Measurements from ENCODE around the gene OSBPL5. TPM values are rescaled to one million over a fixed set of nuclear protein-coding genes. Genes with fewer than 3 reads are reported as not detected.

OSBPL5 gene
- polyA plus RNA-seq, 3 donors, result 3.1 to 30.3 (median 6.8) TPM

GRCh38 chr11:3171931-3172560 is 6.9 kb upstream of the OSBPL5 start:
- no peak for DNase-seq
- Mint-ChIP-seq H3K4me3 (no peak overlapping the region), H3K9me3 (peaks cover 7 to 16% (median 14%) of the 10 kb centered on the region in 7 donors), H3K27ac (no peak overlapping the region), H3K27me3 (ENCODE audit: low read depth in 3 of 3) (peaks cover 15 to 23% (median 18%) of the 10 kb centered on the region in 3 donors), H3K36me3 (no peaks in the 10 kb centered on the region), H3K4me1 (peaks cover 22% of the 10 kb centered on the region)
- WGBS (ENCODE audit: insufficient coverage), result 91% methylated on average over 10 of the region's 12 CpGs
- intact Hi-C loops (cut with micrococcal nuclease), result no loop called here
- Histone ChIP-seq H3K4me3 (replicated peaks in 1 of 3; ENCODE audit: low read depth in 2 of 3, low read length in 3 of 3) (no peak overlapping the region), H3K79me2 (ENCODE audit: insufficient read depth, low read length) (no peaks in the 10 kb centered on the region), H2AFZ (ENCODE audit: insufficient read depth, low read depth, low read length, poor library complexity, severe bottlenecking) (no peak overlapping the region), H4K20me1 (ENCODE audit: insufficient read depth, low read length) (no peaks in the 10 kb centered on the region), H3K4me1 (ENCODE audit: control insufficient read depth in 1 of 2, insufficient read depth in 2 of 2, low read length in 2 of 2) (peaks cover 15 to 17% of the 10 kb centered on the region in 2 donors), H3K27ac (ENCODE audit: low read depth in 1 of 2, low read length in 2 of 2) (no peak overlapping the region), H3K27me3 (ENCODE audit: control insufficient read depth in 2 of 2, insufficient read depth in 2 of 2, low read length in 2 of 2) (peaks cover 0 to 29% of the 10 kb centered on the region in 2 donors), H3K9ac (ENCODE audit: insufficient read depth, low read length, poor library complexity, severe bottlenecking) (no peak overlapping the region), H3K4me2 (replicated peaks; ENCODE audit: extremely low read depth, low read length, poor library complexity, severe bottlenecking) (no peak overlapping the region), H3K36me3 (replicated peaks in 1 of 2; ENCODE audit: control insufficient read depth in 1 of 2, insufficient read depth in 2 of 2, low read length in 2 of 2) (no peaks in the 10 kb centered on the region), H3K9me3 (replicated peaks in 1 of 2; ENCODE audit: control insufficient read depth in 1 of 2, insufficient read depth in 1 of 2, low read length in 2 of 2) (peaks cover 10 to 13% of the 10 kb centered on the region in 2 donors)
- TF ChIP-seq CTCF (IDR thresholded peaks at IDR 0.05), result no peak

GRCh38 chr11:3170756-3171650 is 5.9 kb upstream of the OSBPL5 start:
- no peak overlapping the region for H3K4me3 Mint-ChIP-seq

More at GRCh38 chr11:3170756-3171650, 5.9 kb upstream of the OSBPL5 start:
- Histone ChIP-seq H4K20me1 (ENCODE audit: insufficient read depth, low read length) (no peaks in the 10 kb centered on the region), H3K4me3 (replicated peaks in 1 of 3; ENCODE audit: low read depth in 2 of 3, low read length in 3 of 3) (no peak overlapping the region), H3K4me2 (replicated peaks; ENCODE audit: extremely low read depth, low read length, poor library complexity, severe bottlenecking) (no peak overlapping the region), H3K79me2 (ENCODE audit: insufficient read depth, low read length) (no peaks in the 10 kb centered on the region), H3K4me1 (ENCODE audit: control insufficient read depth in 1 of 2, insufficient read depth in 2 of 2, low read length in 2 of 2) (peaks cover 15 to 19% of the 10 kb centered on the region in 2 donors), H3K27me3 (ENCODE audit: control insufficient read depth in 2 of 2, insufficient read depth in 2 of 2, low read length in 2 of 2) (peaks cover 0 to 29% of the 10 kb centered on the region in 2 donors), H2AFZ (ENCODE audit: insufficient read depth, low read depth, low read length, poor library complexity, severe bottlenecking) (no peak overlapping the region), H3K36me3 (replicated peaks in 1 of 2; ENCODE audit: control insufficient read depth in 1 of 2, insufficient read depth in 2 of 2, low read length in 2 of 2) (no peaks in the 10 kb centered on the region), H3K27ac (ENCODE audit: low read depth in 1 of 2, low read length in 2 of 2) (no peak overlapping the region), H3K9ac (ENCODE audit: insufficient read depth, low read length, poor library complexity, severe bottlenecking) (no peak overlapping the region), H3K9me3 (replicated peaks in 1 of 2; ENCODE audit: control insufficient read depth in 1 of 2, insufficient read depth in 1 of 2, low read length in 2 of 2) (peaks cover 4 to 6% of the 10 kb centered on the region in 2 donors)
- no peak overlapping the region for H3K27ac Mint-ChIP-seq
- peaks cover 2 to 7% (median 6%) of the 10 kb centered on the region in 7 donors for H3K9me3 Mint-ChIP-seq
- H3K27me3 Mint-ChIP-seq (ENCODE audit: low read depth in 3 of 3), result peaks cover 15 to 25% (median 20%) of the 10 kb centered on the region in 3 donors
- peaks cover 24% of the 10 kb centered on the region for H3K4me1 Mint-ChIP-seq
- no peak for DNase-seq
- intact Hi-C loops (cut with micrococcal nuclease), result no loop called here
- WGBS (ENCODE audit: insufficient coverage), result 89% methylated on average over 19 of the region's 24 CpGs
- TF ChIP-seq CTCF (IDR thresholded peaks at IDR 0.05), result no peak
- no peaks in the 10 kb centered on the region for H3K36me3 Mint-ChIP-seq
